ENCODE measurements around the gene SEC11C.

DNA sequence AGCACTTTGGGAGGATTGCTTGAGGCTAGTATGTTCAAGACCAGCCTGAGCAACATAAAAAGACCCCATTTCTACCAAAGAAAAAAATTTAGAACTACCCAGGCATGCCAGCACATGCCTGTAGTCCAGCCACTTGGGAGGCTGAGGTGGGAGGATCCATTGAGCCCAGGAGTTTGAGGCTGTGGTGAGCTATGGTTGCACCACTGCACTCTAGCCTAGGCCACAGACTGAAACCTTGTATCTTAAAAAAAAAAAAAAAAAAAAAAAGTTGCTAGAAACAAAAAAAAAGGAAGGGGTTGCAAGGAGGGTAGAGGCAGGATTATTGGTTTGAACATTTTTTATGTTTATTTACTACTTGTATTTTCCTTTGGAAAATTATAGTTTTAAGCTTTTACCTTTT is 4.8 kb downstream of the SEC11C start:
- TF ChIP-seq RXRA (IDR thresholded peaks at IDR 0.05; ENCODE audit: insufficient read depth, low read depth, low read length) (no peak), ZNF274 (IDR thresholded peaks at IDR 0.05; ENCODE audit: borderline replicate concordance, extremely low read depth, low read length) (no peak), ATF2 (IDR thresholded peaks at IDR 0.05; ENCODE audit: low read length) (no peak), POLR2A (IDR thresholded peaks at IDR 0.05; ENCODE audit: control extremely low read depth in 1 of 2, low read depth in 2 of 2, low read length in 2 of 2) (no peak), CTCF (IDR thresholded peaks at IDR 0.05; ENCODE audit: control extremely low read depth in 1 of 3, insufficient read depth in 1 of 3, low read depth in 1 of 3, low read length in 3 of 3) (no peak), SUZ12 (IDR thresholded peaks at IDR 0.05; ENCODE audit: low read length) (no peak), POLR2AphosphoS5 (IDR thresholded peaks at IDR 0.05; ENCODE audit: low read depth, low read length) (no peak), KDM5A (IDR thresholded peaks at IDR 0.05; ENCODE audit: low read length) (no peak), EGR1 (IDR thresholded peaks at IDR 0.05; ENCODE audit: borderline replicate concordance, low read depth, low read length) (no peak), SP1 (IDR thresholded peaks at IDR 0.05; ENCODE audit: low read depth, low read length) (no peak)
